ENCODE results near the gene RUFY4.
A peak's percentile ranks its signal among the peaks of the same experiment; 100 is the strongest.
"Not testable (repeated sequence)": the region's sequence is repeated elsewhere in the genome, so short reads cannot be mapped to it uniquely, and the experiment has no call there.

Gene RUFY4

GRCh38 chr2:218068721-218069334 is at the start of gene RUFY4:
Gene RUFY4, plus strand, starts transcription at chr2:218069253. Its CDS starts 1,353 bp downstream, at chr2:218070606.
- H3K27ac ChIP-seq = not testable (repeated sequence)
- peak; percentile 92 for TF ChIP-seq CTCF (IDR thresholded peaks at IDR 0.05)

GRCh38 chr2:218019411-218020060 is 49.5 kb upstream of the RUFY4 start:
- TF ChIP-seq ZFX (IDR thresholded peaks at IDR 0.05; ENCODE audit: borderline replicate concordance) (no peak), CTCF (IDR thresholded peaks at IDR 0.05) (no peak)
- no peak overlapping the region for H3K27ac ChIP-seq

GRCh38 chr2:218020281-218020680 is 48.8 kb upstream of the RUFY4 start:
- TF ChIP-seq ZFX (IDR thresholded peaks at IDR 0.05; ENCODE audit: borderline replicate concordance) (no peak), CTCF (IDR thresholded peaks at IDR 0.05) (no peak)
- H3K27ac ChIP-seq = no peak overlapping the region

GRCh38 chr2:218020966-218021535 is 48.0 kb upstream of the RUFY4 start:
- no peak overlapping the region for H3K27ac ChIP-seq
- TF ChIP-seq ZFX (IDR thresholded peaks at IDR 0.05; ENCODE audit: borderline replicate concordance) = no peak
- TF ChIP-seq CTCF (IDR thresholded peaks at IDR 0.05) = no peak

- no peak overlapping the region for H3K27ac ChIP-seq
- TF ChIP-seq ZFX (IDR thresholded peaks at IDR 0.05; ENCODE audit: borderline replicate concordance) (no peak), CTCF (IDR thresholded peaks at IDR 0.05) (no peak)
Measured at GRCh38 chr2:218021536-218022071, 47.4 kb upstream of the RUFY4 start.

- TF ChIP-seq CTCF (IDR thresholded peaks at IDR 0.05) (no peak), ZFX (IDR thresholded peaks at IDR 0.05; ENCODE audit: borderline replicate concordance) (no peak)
- no peak overlapping the region for H3K27ac ChIP-seq
Measured at GRCh38 chr2:218022131-218022850, 46.8 kb upstream of the RUFY4 start.

Measured in 22Rv1 (cell line).